Esophagus muscularis mucosa (tissue), 4 donors: Measurements from ENCODE around the gene LEKR1. TPM values are rescaled to one million over a fixed set of nuclear protein-coding genes. Genes with fewer than 3 reads are reported as not detected.

Source experiments
- DNase-seq: peaks from one replicate; pipeline ENCODE4 v3.0.0-alpha.2; 2017; ENCODE audit errors: extremely low spot score
- H3K27ac ChIP-seq, 4 donors: fragments of 200-600 bp; sonication (generic); replicated peaks in 1 of 4; 1 replicate in 3 of 4; 2 replicates in 1 of 4; pipeline ENCODE4 v1.5.1; 2016 to 2019; ENCODE audit warnings: mild to moderate bottlenecking in 1 of 4
- H3K27me3 ChIP-seq, 4 donors: fragments of 200-600 bp; sonication (generic); one replicate each; pipeline versions ENCODE4 v1.5.1 to v1.6.0; 2016 to 2019
- H3K36me3 ChIP-seq, 4 donors: fragments of 200-600 bp; sonication (generic); one replicate each; pipeline ENCODE4 v1.5.1; 2016 to 2019
- H3K4me1 ChIP-seq, 4 donors: fragments of 200-600 bp; sonication (generic); one replicate each; pipeline ENCODE4 v1.5.1; 2016 to 2019
- H3K4me3 ChIP-seq, 4 donors: fragments of 200-600 bp; sonication (generic); 1 replicate in 2 of 4; 2 replicates in 2 of 4; pipeline ENCODE4 v1.5.1; 2016 to 2019; ENCODE audit warnings: mild to moderate bottlenecking in 4 of 4, moderate library complexity in 1 of 4
- H3K9me3 ChIP-seq, 4 donors: fragments of 200-600 bp; sonication (generic); 1 replicate in 3 of 4; 2 replicates in 1 of 4; pipeline ENCODE4 v1.5.1; 2016 to 2019
- CTCF ChIP-seq, 3 experiments: fragments of 200-600 bp in 2 of 3; fragments of 450-650 bp in 1 of 3; sonication (generic) in 2 of 3; IDR thresholded peaks; one replicate each; pipeline ENCODE4 v1.5.1; 2017 to 2019; ENCODE audit warnings: antibody characterized with exemption in 3 of 3, mild to moderate bottlenecking in 2 of 3, moderate library complexity in 1 of 3
- EP300 ChIP-seq: sonication (generic); formaldehyde crosslinking; IDR thresholded peaks from one replicate; pipeline ENCODE4 v1.6.1; 2017; ENCODE audit warnings: antibody characterized with exemption
- POLR2A ChIP-seq: fragments of 450-650 bp; IDR thresholded peaks from one replicate; pipeline ENCODE4 v1.6.1; 2017; ENCODE audit warnings: antibody characterized with exemption, moderate library complexity, mild to moderate bottlenecking, low read depth
- POLR2AphosphoS5 ChIP-seq, 2 donors: sonication (generic); formaldehyde crosslinking; IDR thresholded peaks; one replicate each; pipeline ENCODE4 v1.6.1; 2017; ENCODE audit warnings: antibody characterized with exemption in 2 of 2
- WGBS: methylation state at CpG from one replicate; pipeline ENCODE4 v1.1.5; 2018; 5-methylcytosine and 5-hydroxymethylcytosine counted together
- intact Hi-C: fragments of 100-400 bp; cut with DNase I; formaldehyde crosslinking; loops from one replicate; pipeline ENCODE4 v1.15.1; 2023
- total RNA-seq, 4 donors: library from RNA; depleted of rRNA; stranded (reverse); fragments of >200 nt; gene quantifications; one replicate each; pipeline versions ENCODE4 v1.1.0 to v1.2.1, GENCODE V29; 2016

The LEKR1 gene
- total RNA-seq = 1 to 10 TPM in 1 of 4 donors, under 1 TPM in 2, not detected in 1; 0.11 to 1.2 (median 0.33) TPM

- H3K27me3 ChIP-seq = no peaks in the 10 kb centered on the region
Measured at GRCh38 chr3:156826144-156826895, at the start of gene LEKR1. TSS of gene LEKR1 (plus strand) at chr3:156826353. CDS start at chr3:156829330, 2,977 bp downstream.

GRCh38 chr3:156776871-156777270 lies 49.3 kb upstream of the LEKR1 start:
- DNase-seq = no peak
- no peaks in the 10 kb centered on the region for H3K36me3 ChIP-seq
- TF ChIP-seq POLR2A (no peak), EP300 (no peak), POLR2AphosphoS5 (IDR thresholded peaks at IDR 0.05) (no peak), CTCF (IDR thresholded peaks at IDR 0.05) (no peak)
- no peaks in the 10 kb centered on the region for H3K27me3 ChIP-seq
- no peaks in the 10 kb centered on the region for H3K9me3 ChIP-seq
- no peak overlapping the region for H3K4me3 ChIP-seq
- peaks cover 0 to 10% (median 8%) of the 10 kb centered on the region in 4 donors for H3K4me1 ChIP-seq
- H3K27ac ChIP-seq = no peak overlapping the region
- intact Hi-C loops = no loop called here

More at GRCh38 chr3:156826144-156826895, at the start of gene LEKR1:
- H3K36me3 ChIP-seq = no peaks in the 10 kb centered on the region
- 2% methylated on average over 42 of the region's 63 CpGs for WGBS
- peak within 1 kb of the TSS; percentile 82 to 91 (median 87) for H3K27ac ChIP-seq
- H3K4me1 ChIP-seq = peaks cover 4 to 14% (median 9%) of the 10 kb centered on the region in 4 donors
- H3K4me3 ChIP-seq = peak within 1 kb of the TSS; percentile 67 to 79 (median 74)
- no peak for DNase-seq
- no peaks in the 10 kb centered on the region for H3K9me3 ChIP-seq
- peak; percentile 28 for TF ChIP-seq POLR2A
- peak; percentile 68 for TF ChIP-seq EP300
- TF ChIP-seq CTCF (IDR thresholded peaks at IDR 0.05) = no peak
- TF ChIP-seq POLR2AphosphoS5 (IDR thresholded peaks at IDR 0.05) = peak; percentile 80 to 87
- intact Hi-C loops = loop anchor here (5.0 to 10.0 kb wide), 2 partner anchors 256 to 272 kb away; partner anchors contain the start of gene SSR3

- WGBS = 89% methylated on average over 4 of the region's 4 CpGs
- DNase-seq = no peak
- TF ChIP-seq POLR2A (no peak), EP300 (no peak), CTCF (IDR thresholded peaks at IDR 0.05) (no peak), POLR2AphosphoS5 (IDR thresholded peaks at IDR 0.05) (no peak)
- H3K9me3 ChIP-seq = no peaks in the 10 kb centered on the region
- no peak overlapping the region for H3K4me3 ChIP-seq
- H3K27me3 ChIP-seq = no peaks in the 10 kb centered on the region
- no peak overlapping the region for H3K27ac ChIP-seq
- no peaks in the 10 kb centered on the region for H3K4me1 ChIP-seq
- H3K36me3 ChIP-seq = peaks cover 0 to 3% (median 0%) of the 10 kb centered on the region in 4 donors
- intact Hi-C loops = no loop called here
Measured at GRCh38 chr3:156781310-156782230, 44.6 kb upstream of the LEKR1 start.

- intact Hi-C loops = no loop called here
- DNase-seq = no peak
- no peak overlapping the region for H3K4me3 ChIP-seq
- no peaks in the 10 kb centered on the region for H3K4me1 ChIP-seq
- no peaks in the 10 kb centered on the region for H3K27me3 ChIP-seq
- no peaks in the 10 kb centered on the region for H3K9me3 ChIP-seq
- peaks cover 0 to 8% (median 0%) of the 10 kb centered on the region in 4 donors for H3K36me3 ChIP-seq
- H3K27ac ChIP-seq = no peak overlapping the region
- no peak for TF ChIP-seq EP300
- TF ChIP-seq CTCF (IDR thresholded peaks at IDR 0.05) = no peak
- no peak for TF ChIP-seq POLR2AphosphoS5 (IDR thresholded peaks at IDR 0.05)
- no peak for TF ChIP-seq POLR2A
- WGBS = 90% methylated on average over 5 of the region's 5 CpGs
Measured at GRCh38 chr3:156782319-156782718, 43.8 kb upstream of the LEKR1 start.
